Activated B cell treated with CpG ODN at 0.5 μM for 24 hours (primary cell): Measurements from ENCODE around the gene FAM210B. TPM values are rescaled to one million over a fixed set of nuclear protein-coding genes. Genes with fewer than 3 reads are reported as not detected.

Source experiments
- ATAC-seq: fragments of 200-7000 bp; cut with Tn5 transposase; one replicate; pipeline ENCODE4 v1.10.0; 2021; ENCODE audit warnings: low read depth, mild to moderate bottlenecking, moderate library complexity
- CTCF ChIA-PET: fragments of 350-600 bp; sonication (Branson Sonifier 250); formaldehyde crosslinking; loops from one replicate; lab custom pipeline; 2021; ENCODE audit warnings: antibody characterized with exemption; lab: Charles Lee
- POLR2A ChIA-PET: fragments of 350-600 bp; sonication (Branson Sonifier 250); formaldehyde crosslinking; loops from one replicate; lab custom pipeline; 2021; ENCODE audit warnings: antibody characterized with exemption; lab: Charles Lee
- DNase-seq: peaks from one replicate; pipeline ENCODE4 v3.0.0; 2022
- H3K27ac Mint-ChIP-seq: one replicate; pipeline ENCODE4 v1.8.0; 2020; ENCODE audit warnings: mixed read lengths
- H3K27me3 Mint-ChIP-seq: one replicate; pipeline ENCODE4 v1.8.0; 2021; ENCODE audit warnings: mixed read lengths
- H3K36me3 Mint-ChIP-seq: one replicate; pipeline ENCODE4 v1.8.0; 2021; ENCODE audit warnings: low read depth, mixed read lengths
- H3K4me1 Mint-ChIP-seq: one replicate; pipeline ENCODE4 v1.8.0; 2021; ENCODE audit warnings: mixed read lengths
- H3K4me3 Mint-ChIP-seq: one replicate; pipeline ENCODE4 v1.8.0; 2020; ENCODE audit warnings: mild to moderate bottlenecking, mixed read lengths
- H3K9me3 Mint-ChIP-seq: one replicate; pipeline ENCODE4 v1.8.0; 2020; ENCODE audit warnings: mixed read lengths
- CTCF ChIP-seq: fragments of 200-600 bp; IDR thresholded peaks from one replicate; pipeline ENCODE4 v1.8.0; 2022; ENCODE audit warnings: antibody characterized with exemption, mild to moderate bottlenecking
- intact Hi-C: fragments of 100-400 bp; cut with micrococcal nuclease; formaldehyde crosslinking; loops from one replicate; pipeline ENCODE4 v1.15.1; 2024
- total RNA-seq: library from RNA; stranded (reverse); gene quantifications from 2 replicates; pipeline ENCODE4 v1.2.3, GENCODE V29; 2022

FAM210B gene
- total RNA-seq, 1 donor from 2014 or later: 5.2 TPM

GRCh38 chr20:56382696-56383095, 23.9 kb downstream of the FAM210B start:
- ChIA-PET CTCF (no interaction called here), POLR2A (no interaction called here)
- H3K27me3 Mint-ChIP-seq: no peaks in the 10 kb centered on the region
- H3K4me1 Mint-ChIP-seq: no peaks in the 10 kb centered on the region
- no peak overlapping the region for H3K4me3 Mint-ChIP-seq
- no peak for DNase-seq
- intact Hi-C loops: no loop called here
- no peaks in the 10 kb centered on the region for H3K9me3 Mint-ChIP-seq
- no peak for TF ChIP-seq CTCF
- no peak for ATAC-seq
- H3K27ac Mint-ChIP-seq: no peak overlapping the region
- peaks cover 15% of the 10 kb centered on the region for H3K36me3 Mint-ChIP-seq

GRCh38 chr20:56383334-56383733, 24.6 kb downstream of the FAM210B start:
- ATAC-seq: no peak
- Mint-ChIP-seq H3K4me1 (no peaks in the 10 kb centered on the region), H3K27ac (no peak overlapping the region), H3K27me3 (no peaks in the 10 kb centered on the region), H3K4me3 (no peak overlapping the region), H3K9me3 (no peaks in the 10 kb centered on the region), H3K36me3 (peaks cover 15% of the 10 kb centered on the region)
- ChIA-PET POLR2A (interaction anchor here (0.6 kb wide), 1 partner anchor 12 kb away, joined by 3 read pairs; no protein-coding TSS in a partner anchor), CTCF (no interaction called here)
- intact Hi-C loops: no loop called here
- no peak for TF ChIP-seq CTCF
- no peak for DNase-seq

DNA sequence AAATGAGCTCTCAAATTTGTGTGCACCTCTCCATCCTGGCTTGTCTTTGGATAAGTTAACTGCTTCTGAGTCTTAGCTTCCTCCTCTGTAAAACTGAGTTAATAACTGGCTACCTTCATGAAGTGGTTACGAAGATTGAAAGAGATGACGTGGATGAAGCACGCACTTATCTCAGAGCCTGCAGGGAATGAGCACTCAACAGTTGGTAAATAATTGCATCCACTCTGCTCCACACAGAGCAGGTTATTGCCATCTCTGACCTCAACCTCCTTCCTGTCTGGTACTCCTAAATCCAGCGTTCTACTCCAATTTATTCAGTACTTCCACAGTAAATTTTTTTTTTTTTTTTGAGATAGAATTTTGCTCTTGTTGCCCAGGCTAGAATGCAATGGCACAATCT, 26.4 kb downstream of the FAM210B start:
- Mint-ChIP-seq H3K27ac (no peak overlapping the region), H3K27me3 (no peaks in the 10 kb centered on the region), H3K4me1 (no peaks in the 10 kb centered on the region), H3K36me3 (peaks cover 10% of the 10 kb centered on the region), H3K9me3 (no peaks in the 10 kb centered on the region), H3K4me3 (no peak overlapping the region)
- POLR2A ChIA-PET: no interaction called here
- intact Hi-C loops: no loop called here
- no peak for DNase-seq
- ATAC-seq: no peak
- no peak for TF ChIP-seq CTCF
- CTCF ChIA-PET: interaction anchor here (1.4 kb wide), 1 partner anchor 13 kb away, joined by 3 read pairs; no protein-coding TSS in a partner anchor

DNA sequence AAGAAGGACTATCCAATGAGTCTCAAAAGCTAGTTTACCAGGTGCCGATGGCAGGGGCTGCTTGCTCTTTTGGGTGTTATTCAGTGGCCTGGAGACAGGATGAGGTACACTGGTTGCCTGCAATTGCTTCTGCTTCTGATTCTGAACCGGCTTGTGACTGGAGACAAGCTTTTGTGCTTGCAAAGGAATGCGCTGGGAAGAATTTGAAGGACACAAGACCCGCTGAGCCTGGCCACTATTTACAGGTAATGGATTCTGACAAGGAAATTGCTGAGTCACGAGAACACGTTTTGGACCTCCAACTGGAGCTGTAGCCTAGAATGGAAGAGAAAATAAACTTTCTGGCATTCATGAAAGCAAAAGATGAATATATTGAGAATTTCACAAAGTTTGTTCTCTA, 27.4 kb downstream of the FAM210B start:
- CTCF ChIA-PET: no interaction called here
- TF ChIP-seq CTCF: no peak
- DNase-seq (no peak), ATAC-seq (no peak)
- Mint-ChIP-seq H3K27ac (no peak overlapping the region), H3K4me1 (no peaks in the 10 kb centered on the region), H3K27me3 (no peaks in the 10 kb centered on the region), H3K4me3 (no peak overlapping the region), H3K36me3 (peaks cover 10% of the 10 kb centered on the region), H3K9me3 (no peaks in the 10 kb centered on the region)
- intact Hi-C loops: no loop called here
- POLR2A ChIA-PET: no interaction called here

DNA sequence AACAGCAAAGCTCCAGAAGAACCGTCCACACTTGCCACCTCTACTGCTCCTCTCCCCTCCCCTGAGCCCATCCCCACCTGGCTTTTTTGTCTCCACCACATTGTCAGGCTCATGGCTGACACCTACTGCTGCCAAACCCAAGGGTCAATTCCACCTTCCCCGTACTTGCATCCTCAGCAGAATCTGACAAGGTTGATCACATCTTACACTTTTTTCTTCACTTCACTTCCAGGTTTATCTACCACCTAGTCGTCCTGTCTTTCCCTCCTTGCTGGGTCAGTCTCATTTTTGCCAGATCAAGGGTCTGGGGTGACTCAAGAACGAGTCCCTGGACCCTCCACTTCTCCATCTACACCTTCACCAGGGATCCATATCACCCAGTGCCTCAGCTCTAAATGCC, 30.1 kb downstream of the FAM210B start:
- TF ChIP-seq CTCF: no peak
- ATAC-seq: no peak
- Mint-ChIP-seq H3K4me3 (no peak overlapping the region), H3K4me1 (peaks cover 9% of the 10 kb centered on the region), H3K27ac (no peak overlapping the region), H3K27me3 (no peaks in the 10 kb centered on the region), H3K9me3 (no peaks in the 10 kb centered on the region), H3K36me3 (peaks cover 8% of the 10 kb centered on the region)
- no peak for DNase-seq
- ChIA-PET CTCF (no interaction called here), POLR2A (no interaction called here)
- intact Hi-C loops: no loop called here
